Anterior cingulate cortex (tissue), 58 donors: Measurements from ENCODE around the gene FREM1.
"Not testable (repeated sequence)": the region's sequence is repeated elsewhere in the genome, so short reads cannot be mapped to it uniquely, and the experiment has no call there.

ENCODE experiments used
- DNase-seq, 58 donors: peaks; one replicate each; lab custom pipeline; 2025; lab: John Stamatoyannopoulos, UW

FREM1 gene, protein sequence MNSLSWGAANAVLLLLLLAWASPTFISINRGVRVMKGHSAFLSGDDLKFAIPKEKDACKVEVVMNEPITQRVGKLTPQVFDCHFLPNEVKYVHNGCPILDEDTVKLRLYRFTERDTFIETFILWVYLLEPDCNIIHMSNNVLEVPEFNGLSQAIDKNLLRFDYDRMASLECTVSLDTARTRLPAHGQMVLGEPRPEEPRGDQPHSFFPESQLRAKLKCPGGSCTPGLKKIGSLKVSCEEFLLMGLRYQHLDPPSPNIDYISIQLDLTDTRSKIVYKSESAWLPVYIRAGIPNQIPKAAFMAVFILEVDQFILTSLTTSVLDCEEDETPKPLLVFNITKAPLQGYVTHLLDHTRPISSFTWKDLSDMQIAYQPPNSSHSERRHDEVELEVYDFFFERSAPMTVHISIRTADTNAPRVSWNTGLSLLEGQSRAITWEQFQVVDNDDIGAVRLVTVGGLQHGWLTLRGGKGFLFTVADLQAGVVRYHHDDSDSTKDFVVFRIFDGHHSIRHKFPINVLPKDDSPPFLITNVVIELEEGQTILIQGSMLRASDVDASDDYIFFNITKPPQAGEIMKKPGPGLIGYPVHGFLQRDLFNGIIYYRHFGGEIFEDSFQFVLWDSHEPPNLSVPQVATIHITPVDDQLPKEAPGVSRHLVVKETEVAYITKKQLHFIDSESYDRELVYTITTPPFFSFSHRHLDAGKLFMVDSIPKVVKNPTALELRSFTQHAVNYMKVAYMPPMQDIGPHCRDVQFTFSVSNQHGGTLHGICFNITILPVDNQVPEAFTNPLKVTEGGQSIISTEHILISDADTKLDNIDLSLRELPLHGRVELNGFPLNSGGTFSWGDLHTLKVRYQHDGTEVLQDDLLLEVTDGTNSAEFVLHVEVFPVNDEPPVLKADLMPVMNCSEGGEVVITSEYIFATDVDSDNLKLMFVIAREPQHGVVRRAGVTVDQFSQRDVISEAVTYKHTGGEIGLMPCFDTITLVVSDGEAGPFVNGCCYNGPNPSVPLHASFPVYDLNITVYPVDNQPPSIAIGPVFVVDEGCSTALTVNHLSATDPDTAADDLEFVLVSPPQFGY (N-terminal part only)

DNA sequence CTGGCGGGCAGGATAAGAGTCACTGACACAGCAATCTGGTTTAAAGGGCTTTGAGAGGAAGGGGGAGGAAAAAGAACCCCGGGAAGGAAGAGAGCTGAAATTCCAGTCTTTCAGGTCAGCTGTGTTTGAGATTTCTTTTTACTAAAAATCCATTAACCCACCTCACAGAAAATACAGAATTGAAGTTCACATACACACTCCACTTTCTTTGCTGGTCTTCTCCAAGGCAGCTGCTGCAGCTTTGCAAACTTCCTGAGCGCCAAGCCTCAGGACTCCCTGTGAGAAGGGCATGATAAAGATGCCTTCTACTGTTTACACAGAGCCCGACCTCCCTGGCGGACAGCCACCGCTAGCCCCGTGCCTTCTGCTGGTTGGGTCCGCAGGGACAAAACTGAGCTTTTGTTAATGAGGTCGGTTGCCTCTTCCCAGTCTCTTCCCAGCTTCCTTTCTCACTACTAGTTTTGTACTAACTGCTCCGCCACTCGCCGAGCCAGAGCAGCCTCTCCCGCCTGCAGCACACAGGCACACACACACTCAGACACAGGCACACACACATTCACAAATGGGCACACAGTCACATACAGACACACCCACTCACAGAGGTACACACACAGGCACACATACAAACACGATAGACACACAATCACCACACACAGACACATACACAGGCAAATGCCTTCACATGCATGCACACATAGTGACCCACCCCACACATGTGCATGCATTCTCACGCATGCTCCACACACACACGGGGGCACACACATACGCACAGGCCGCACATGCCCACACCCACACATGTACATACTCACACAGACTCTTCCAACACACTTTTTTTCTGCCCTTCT, at the start of gene FREM1:
Gene FREM1, minus strand, starts transcription at position 468 of the 845 bp plus-strand sequence. CDS start 41,451 bp downstream, outside the sequence.
- DNase-seq = peak in 18 of 58 donors; percentile 2 to 24 (median 8)

DNA sequence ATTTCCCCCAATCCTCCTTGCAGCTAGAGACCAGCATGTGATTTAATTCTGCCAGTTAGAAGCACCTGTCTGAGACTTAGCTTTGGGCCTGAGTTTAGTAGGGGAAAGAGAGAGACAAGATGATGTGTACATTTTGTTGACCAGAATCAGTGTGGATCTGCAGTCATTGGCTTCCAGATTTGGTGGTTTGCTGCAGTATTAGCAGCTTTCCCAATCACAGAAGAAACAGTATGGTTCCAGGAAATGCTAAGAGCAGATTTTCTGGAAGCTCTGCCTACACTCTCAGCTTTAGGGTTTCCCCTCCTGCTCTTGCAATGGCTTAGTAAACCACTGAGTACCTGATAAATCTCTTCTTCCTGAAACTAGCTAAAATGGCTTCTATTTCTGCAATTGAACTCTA, 48.8 kb upstream of the FREM1 start:
- DNase-seq = no peak

DNA sequence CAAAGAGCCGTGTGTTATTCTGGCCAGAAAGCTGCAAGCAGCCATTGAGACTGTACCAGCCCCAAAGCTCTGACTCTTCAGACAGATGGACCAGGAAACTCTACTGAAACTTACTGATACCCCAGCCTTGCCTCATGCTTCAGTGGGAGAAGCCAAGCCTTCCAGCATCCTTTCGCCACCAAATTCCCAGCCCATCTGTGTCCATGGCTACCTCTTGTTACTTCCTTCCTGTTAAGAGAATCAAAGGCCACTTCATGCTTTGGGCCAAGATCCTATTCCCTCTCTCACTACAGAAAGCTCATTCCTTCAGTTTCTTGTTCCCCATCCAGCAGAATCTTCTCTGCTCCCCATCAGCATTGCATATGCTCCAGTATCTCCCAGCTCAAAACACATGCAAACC, 46.9 kb upstream of the FREM1 start:
- no peak for DNase-seq

DNA sequence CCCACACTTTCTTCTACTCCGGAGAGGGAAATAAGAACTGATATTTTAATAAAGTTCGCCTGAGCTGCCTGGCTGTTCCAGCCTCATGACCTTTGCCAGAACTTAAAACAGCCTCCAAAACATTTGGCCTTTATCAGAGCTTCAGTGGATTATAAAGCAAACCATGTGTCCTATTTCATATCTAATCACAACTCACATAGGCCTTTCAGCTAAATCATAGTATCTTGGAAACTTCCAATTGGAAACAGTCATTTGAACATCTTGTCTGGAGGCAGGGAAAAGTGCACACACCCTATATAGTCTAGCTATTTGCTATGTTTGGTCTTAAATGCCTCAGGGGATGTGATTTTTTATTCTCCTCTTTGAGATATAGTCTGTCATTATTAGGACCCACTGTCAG, 46.0 kb upstream of the FREM1 start:
- no peak for DNase-seq

DNA sequence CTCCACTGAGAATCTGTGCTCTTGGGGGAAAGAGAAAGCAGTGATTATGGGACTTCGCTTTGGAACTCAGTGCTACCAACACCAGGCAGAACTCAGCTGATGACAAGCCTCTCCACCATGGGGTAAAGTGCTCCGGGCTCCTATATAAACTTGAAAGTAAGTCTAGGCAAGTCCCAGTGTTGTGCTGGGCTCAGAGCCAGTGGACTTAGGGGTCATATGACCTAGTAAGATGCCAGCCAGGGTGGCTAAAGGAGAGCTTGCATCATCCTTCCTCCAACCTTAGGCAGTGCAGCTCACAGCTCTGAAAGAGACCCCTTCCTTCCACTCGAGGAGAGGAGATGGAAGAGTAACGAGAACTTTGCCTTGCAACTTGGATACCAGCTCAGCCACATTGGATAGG, 35.1 kb upstream of the FREM1 start:
- no peak for DNase-seq

DNA sequence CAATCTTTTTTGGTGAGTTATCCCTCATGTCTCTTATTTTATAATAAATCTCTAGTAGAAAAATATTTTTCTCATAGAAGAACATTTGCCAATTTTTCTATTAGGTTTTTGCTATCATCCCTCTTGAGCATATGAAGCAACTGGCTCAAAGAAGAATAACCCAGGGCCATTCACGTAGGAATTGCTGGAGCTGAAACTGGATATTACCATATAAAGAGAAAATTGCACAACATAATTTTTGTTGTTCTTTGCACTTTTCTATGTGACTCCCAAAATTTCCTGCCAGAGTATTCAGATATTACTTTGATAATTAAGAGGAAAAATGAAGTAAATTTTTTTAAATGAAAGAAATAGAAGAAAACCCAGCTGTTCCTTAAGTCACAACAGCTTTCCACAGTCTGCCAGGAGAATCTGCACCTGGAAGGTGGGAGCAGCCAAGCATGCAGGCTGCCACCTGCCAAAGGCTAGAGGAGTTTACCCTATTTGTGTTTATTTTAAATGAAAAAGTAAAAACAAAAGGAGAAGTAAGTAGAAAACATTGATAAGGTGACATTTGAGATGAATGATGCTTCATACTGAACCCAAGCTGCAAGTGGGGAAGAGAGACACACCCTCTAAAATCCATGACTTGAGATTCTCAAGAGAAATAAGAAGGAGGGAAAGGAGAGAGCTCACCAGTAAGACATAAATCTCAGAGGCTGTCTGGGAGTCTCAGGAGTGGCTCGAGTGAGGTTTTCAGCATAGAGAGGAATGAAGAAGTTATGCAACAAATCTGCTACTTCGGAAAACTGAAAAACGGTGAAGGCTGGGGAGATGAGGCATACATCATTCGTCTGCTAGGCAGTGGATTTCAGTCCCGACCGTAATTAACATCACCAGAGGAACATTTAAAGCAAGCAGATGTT, 31.5 kb upstream of the FREM1 start:
- DNase-seq = no peak

DNA sequence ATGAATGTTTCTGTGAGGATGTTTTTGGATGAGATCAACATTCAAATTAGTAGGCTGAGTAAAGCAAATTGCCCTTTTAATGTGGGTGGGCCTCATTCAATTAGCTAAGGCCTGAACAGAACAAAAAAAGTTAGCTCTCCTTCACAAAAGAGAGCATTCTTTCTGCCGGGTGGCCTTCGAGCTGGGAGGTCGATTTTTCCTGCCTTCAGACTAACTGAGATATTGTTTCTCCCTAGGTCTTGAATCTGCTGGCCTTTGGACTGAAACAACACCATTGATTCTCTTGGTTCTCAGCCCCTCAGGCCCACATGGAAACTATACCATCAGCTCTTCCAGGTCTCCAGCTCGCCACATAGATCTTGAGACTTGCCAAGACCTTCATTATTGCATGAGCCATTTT, 29.1 kb upstream of the FREM1 start:
- DNase-seq = no peak

DNA sequence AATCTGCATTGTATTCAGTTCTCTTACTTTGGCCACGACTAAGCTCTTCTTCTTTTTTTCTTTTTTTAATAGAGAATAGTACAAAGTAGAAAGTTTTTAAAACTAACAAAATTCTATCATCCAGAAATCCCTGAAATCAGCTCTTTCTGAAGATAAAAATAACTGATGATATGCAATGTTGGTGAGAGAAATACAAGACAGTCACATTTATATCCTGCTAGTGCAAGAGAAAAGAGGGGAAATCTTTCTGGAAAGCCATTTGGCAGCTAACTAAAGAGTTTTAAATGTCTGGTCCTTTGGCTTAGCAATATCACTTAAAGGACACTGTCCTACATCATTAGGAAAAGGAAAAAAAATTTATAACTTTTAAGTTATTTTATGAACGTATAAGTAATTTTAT, 27.0 kb upstream of the FREM1 start:
- DNase-seq = no peak

DNA sequence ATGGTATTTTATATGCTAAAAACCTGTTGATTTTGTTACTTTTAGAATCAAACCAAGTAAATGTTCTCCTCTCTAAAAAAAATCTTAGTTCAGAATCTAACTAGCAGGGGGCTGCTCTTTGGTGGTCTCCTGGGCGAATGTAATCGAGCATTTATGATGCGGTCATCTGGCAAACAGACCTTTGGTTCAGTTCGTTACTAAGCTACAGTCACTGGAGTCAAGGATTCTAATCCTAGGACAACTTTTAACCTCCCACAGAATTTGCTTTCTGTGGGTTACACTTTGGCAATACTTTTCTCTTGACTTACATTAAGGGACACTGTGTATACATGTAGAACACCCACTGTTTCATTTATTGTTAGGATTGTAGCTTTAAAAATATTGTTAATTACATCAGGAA, 26.3 kb upstream of the FREM1 start:
- no peak for DNase-seq

DNA sequence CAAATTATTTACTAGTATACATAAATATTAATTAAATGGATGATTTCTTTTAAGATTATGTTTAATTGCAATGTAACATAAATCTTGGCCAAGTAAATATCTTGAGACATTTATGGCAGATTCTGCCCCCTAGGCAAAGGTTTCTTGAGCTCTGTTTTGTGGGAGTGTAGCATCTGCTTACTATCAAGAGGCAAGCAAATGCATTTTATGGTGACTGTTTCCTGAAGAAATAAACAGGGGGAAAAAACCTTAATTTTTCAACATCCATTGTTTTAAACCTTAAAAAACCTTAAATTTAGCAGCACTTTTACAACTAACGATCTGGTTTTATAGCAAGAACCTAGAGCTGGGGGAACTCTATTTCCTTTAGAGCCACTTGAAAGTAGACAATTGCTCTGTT, 25.7 kb upstream of the FREM1 start:
- no peak for DNase-seq

DNA sequence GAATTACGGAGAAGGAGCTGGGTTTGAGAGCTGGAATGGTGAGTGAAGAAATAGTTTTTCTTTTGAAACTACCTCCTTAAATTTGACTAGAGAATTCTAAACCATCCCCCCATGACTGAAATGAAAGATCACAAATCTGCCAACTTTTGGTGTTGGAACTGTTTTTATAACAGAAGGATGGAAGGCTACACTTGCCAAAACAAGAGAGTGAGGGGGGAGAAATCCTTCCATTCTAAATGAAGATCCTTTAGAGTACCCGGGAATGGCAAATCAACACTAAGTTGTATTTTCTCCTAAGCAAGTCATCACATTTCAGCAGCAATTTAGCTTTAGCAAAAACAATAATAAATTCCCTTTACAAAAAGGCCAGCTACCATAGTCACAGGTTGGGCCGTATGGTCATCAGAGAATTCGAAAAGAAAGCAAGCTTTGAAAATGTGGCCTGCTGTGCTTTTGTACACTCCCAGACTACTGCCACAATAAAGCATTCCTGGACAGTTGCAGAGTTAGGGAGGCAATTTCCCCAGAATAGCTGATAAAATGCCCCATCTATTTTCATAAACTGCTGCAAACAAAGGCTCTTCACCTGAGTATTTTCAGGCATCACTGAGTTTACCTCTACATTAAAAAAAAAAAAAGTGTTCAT, 25.0 kb upstream of the FREM1 start:
- peak in 1 of 58 donors; percentile 1 for DNase-seq

DNA sequence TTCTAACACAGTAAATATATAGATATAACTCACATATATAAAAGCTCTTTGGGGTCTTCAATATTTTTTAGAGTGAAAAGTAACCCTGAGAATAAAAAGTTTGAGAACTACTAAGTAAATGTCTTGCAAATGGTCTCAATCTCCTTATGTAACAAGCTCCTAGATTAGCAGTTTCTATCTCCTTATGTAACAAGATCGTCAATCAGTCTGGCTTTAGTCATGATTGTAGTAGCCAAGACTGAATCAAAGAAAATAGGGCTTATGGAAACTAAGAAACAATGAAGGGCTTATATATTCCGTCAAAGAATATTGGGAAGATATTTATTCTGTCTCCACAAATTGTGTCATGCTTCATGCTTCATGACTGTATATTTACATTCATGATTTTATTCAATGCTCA, 22.4 kb upstream of the FREM1 start:
- DNase-seq = no peak

DNA sequence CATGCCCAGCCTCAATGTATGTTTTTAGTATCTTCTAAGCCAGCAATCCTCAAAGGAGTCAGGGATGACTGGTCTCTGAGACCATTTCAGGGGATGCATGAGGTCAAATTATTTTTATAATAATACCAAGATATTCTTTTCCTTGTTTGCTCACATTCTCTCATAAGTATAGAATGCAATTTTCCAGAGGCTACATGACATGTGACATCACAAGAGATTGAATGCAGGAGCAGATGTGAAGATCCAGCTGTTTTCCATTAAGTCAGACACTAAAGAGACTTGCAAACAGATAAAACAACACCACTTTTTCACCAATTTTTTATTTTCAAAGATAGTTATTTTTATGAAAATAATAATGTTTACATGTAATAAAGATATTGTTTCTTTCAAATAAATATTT, 22.0 kb upstream of the FREM1 start:
- no peak for DNase-seq

DNA sequence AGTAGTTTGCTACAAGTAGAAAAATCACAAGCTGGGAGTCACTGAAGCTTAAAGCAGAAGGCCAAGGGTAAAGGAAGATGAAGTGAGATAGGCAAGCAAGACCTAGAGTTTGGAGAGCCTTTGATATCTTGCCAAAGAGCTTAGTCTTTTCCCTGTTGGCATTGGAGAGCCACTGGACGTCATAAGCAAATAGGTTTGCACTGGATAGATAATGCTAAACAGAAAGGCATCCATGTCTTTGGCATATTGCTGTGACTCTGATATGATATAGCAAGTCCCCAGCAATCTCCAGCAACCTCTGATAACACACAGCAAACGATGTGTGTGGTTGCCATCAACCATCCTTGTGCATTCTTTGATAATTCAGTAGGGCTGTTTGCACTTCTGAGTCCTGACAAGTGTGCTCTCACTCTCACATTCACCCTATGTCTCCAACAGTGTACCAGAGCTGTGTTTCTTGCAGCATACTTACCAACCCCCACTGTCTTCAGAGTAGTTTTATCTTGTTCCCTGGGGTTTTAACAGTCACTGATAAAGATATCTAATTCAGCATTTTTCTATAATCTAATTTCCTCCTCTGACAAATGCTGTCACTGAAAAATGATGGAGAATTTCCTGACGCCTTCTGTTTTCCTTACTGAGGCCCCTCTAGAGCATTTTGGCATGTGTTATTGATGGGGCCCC, 16.9 kb upstream of the FREM1 start:
- no peak for DNase-seq

DNA sequence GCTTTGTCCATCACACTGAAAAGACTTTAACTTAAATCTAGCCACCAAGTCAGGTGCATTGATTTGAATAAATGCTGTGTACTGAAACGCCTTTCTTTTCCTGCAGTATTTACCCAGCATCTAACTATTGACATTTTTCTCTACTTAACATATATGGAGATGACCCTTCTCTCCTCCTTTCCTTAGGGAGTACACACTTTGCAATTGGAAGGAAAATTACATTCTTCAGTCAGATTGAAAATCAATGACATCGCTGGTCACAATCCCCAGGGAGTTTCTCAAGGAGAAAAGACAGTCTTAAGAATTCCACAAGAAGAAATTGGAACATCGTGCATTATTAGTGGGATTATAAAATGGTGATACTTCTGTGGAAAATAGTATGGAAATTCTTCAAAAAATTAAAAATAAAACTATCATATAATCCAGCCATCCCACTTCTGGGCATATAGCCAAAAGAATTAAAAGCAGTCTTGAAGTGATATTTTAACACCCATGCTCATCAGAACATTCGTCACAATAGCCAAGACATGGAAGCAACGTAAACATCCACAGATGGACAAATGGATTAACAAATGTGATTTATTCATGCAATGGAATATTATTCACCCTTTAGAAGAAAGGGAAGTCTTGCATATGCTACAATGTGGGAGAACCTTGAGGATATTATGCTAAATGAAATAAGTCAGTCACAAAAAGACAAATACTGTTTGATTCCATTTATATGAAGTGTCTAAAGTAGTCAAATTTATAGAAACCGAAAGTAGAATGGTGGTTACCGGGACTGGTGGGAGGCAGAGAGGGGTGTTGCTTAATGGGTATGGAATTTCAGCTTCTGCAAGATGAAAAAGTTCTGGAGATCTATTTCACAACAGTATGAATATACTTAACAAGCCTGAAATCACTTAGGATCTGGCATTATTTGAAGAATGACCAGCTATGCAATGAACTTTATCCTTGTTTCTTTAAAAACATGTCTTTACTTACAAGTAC, 14.3 kb upstream of the FREM1 start:
- DNase-seq = no peak

DNA sequence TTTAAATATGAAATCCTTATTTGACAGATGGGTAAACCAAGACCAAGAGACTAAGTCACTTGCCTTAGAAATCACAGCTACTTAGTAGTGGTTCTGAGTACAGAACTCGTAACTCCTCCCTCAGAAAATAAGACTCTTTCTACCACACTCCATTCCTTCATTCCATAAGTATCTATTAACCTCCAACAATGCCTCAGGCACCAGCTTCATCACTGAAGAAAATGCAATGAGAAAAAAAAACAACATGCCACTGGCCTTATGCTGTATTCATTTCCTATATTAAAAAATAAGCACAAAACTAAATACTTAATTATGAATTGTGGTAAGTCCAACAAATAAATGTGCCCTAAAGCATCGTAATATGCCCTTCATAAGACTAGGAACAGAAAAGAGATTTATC, 13.5 kb upstream of the FREM1 start:
- DNase-seq = no peak

DNA sequence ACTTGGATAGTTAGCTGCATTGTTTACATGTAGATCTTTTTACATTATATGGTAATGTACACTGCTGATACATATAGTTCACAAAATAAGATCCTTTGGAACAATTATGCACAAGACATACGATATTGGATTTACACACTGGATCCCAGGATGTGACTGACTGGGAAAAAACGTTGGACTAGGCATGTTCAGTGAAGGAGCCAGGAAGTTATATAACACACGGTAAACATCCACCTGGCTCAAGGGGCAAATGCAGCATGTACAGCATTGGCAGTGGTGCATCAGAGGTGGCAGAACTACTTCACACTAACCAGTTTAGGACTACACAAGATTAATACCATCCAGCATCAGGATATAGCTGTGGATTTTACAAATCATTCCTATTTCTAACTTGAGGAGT, 10.6 kb upstream of the FREM1 start:
- DNase-seq = not testable (repeated sequence)
